ENCODE measurements around the gene LCN9. TPM values are rescaled to one million over a fixed set of nuclear protein-coding genes. Genes with fewer than 3 reads are reported as not detected.

The LCN9 gene
- total RNA-seq, 1 experiment from 2014 or later = not detected

- Histone ChIP-seq H3K27me3 (ENCODE audit: control insufficient read depth, insufficient read depth, low read length) (no peaks in the 10 kb centered on the region; the same call in 1 of the 2 replicates), H3K9me3 (ENCODE audit: control insufficient read depth, insufficient read depth, low read depth, low read length) (peaks cover 5% of the 10 kb centered on the region; the same call in 1 of the 2 replicates), H3K4me1 (ENCODE audit: control insufficient read depth, insufficient read depth, low read length) (no peaks in the 10 kb centered on the region), H3K27ac (ENCODE audit: low read length) (no peak overlapping the region), H3K4me3 (ENCODE audit: low read depth in 2 of 2, low read length in 2 of 2) (no peak overlapping the region), H3K36me3 (ENCODE audit: control insufficient read depth, insufficient read depth, low read length) (no peaks in the 10 kb centered on the region)
- in situ Hi-C loops (cut with HindIII; ENCODE audit: low pct_unique_long_range_greater_than_20kb, low sequenced_read_pairs) (no loop called here), intact Hi-C loops (cut with micrococcal nuclease; ENCODE audit: unreplicated experiment) (no loop called here)
- ATAC-seq (no peak), DNase-seq (ENCODE audit: low read depth, low spot score) (no peak)
- CTCF ChIA-PET = no interaction called here
- TF ChIP-seq TCF7L2 (IDR thresholded peaks at IDR 0.05; ENCODE audit: low read depth, low read length) (no peak), REST (IDR thresholded peaks at IDR 0.05; ENCODE audit: insufficient read depth in 1 of 2, low read depth in 2 of 2, low read length in 1 of 2) (no peak), POLR2AphosphoS5 (IDR thresholded peaks at IDR 0.05; ENCODE audit: low read depth, low read length) (no peak), SIN3A (IDR thresholded peaks at IDR 0.05; ENCODE audit: borderline replicate concordance, insufficient read depth, low read depth, low read length) (no peak)
- TF ChIP-seq, protein P1, sequence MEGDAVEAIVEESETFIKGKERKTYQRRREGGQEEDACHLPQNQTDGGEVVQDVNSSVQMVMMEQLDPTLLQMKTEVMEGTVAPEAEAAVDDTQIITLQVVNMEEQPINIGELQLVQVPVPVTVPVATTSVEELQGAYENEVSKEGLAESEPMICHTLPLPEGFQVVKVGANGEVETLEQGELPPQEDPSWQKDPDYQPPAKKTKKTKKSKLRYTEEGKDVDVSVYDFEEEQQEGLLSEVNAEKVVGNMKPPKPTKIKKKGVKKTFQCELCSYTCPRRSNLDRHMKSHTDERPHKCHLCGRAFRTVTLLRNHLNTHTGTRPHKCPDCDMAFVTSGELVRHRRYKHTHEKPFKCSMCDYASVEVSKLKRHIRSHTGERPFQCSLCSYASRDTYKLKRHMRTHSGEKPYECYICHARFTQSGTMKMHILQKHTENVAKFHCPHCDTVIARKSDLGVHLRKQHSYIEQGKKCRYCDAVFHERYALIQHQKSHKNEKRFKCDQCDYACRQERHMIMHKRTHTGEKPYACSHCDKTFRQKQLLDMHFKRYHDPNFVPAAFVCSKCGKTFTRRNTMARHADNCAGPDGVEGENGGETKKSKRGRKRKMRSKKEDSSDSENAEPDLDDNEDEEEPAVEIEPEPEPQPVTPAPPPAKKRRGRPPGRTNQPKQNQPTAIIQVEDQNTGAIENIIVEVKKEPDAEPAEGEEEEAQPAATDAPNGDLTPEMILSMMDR (IDR thresholded peaks at IDR 0.05) = no peak
- POLR2A ChIA-PET = no interaction called here
- BruUV-seq (replicated peaks) = no TSS peak
Measured at GRCh38 chr9:135641047-135641446, 22.1 kb upstream of the LCN9 start.

GRCh38 chr9:135641745-135642144 lies 21.4 kb upstream of the LCN9 start:
- intact Hi-C loops (cut with micrococcal nuclease; ENCODE audit: unreplicated experiment) = no loop called here
- ATAC-seq (no peak), DNase-seq (ENCODE audit: low read depth, low spot score) (no peak)
- Histone ChIP-seq H3K27ac (ENCODE audit: low read length) (no peak overlapping the region), H3K36me3 (ENCODE audit: control insufficient read depth, insufficient read depth, low read length) (no peaks in the 10 kb centered on the region), H3K4me1 (ENCODE audit: control insufficient read depth, insufficient read depth, low read length) (no peaks in the 10 kb centered on the region), H3K27me3 (ENCODE audit: control insufficient read depth, insufficient read depth, low read length) (no peaks in the 10 kb centered on the region), H3K9me3 (ENCODE audit: control insufficient read depth, insufficient read depth, low read depth, low read length) (peaks cover 5% of the 10 kb centered on the region; the same call in 1 of the 2 replicates), H3K4me3 (ENCODE audit: low read depth in 2 of 2, low read length in 2 of 2) (no peak overlapping the region)
- no peak for TF ChIP-seq POLR2AphosphoS5 (IDR thresholded peaks at IDR 0.05; ENCODE audit: low read depth, low read length)
- TF ChIP-seq, protein P1 (IDR thresholded peaks at IDR 0.05) = no peak
- no peak for TF ChIP-seq SIN3A (IDR thresholded peaks at IDR 0.05; ENCODE audit: borderline replicate concordance, insufficient read depth, low read depth, low read length)
- TF ChIP-seq TCF7L2 (IDR thresholded peaks at IDR 0.05; ENCODE audit: low read depth, low read length) = no peak
- no peak for TF ChIP-seq REST (IDR thresholded peaks at IDR 0.05; ENCODE audit: insufficient read depth in 1 of 2, low read depth in 2 of 2, low read length in 1 of 2)
- in situ Hi-C loops (cut with HindIII; ENCODE audit: low pct_unique_long_range_greater_than_20kb, low sequenced_read_pairs) = no loop called here
- no TSS peak for BruUV-seq (replicated peaks)
- CTCF ChIA-PET = no interaction called here
- POLR2A ChIA-PET = no interaction called here

All from Panc1 (cell line).